ENCODE measurements around the gene IGSF21. TPM values are rescaled to one million over a fixed set of nuclear protein-coding genes. Genes with fewer than 3 reads are reported as not detected.
"Not testable (repeated sequence)": the region's sequence is repeated elsewhere in the genome, so short reads cannot be mapped to it uniquely, and the experiment has no call there.

IGSF21 gene
- total RNA-seq, 2 experiments from 2014 or later: not detected

DNA sequence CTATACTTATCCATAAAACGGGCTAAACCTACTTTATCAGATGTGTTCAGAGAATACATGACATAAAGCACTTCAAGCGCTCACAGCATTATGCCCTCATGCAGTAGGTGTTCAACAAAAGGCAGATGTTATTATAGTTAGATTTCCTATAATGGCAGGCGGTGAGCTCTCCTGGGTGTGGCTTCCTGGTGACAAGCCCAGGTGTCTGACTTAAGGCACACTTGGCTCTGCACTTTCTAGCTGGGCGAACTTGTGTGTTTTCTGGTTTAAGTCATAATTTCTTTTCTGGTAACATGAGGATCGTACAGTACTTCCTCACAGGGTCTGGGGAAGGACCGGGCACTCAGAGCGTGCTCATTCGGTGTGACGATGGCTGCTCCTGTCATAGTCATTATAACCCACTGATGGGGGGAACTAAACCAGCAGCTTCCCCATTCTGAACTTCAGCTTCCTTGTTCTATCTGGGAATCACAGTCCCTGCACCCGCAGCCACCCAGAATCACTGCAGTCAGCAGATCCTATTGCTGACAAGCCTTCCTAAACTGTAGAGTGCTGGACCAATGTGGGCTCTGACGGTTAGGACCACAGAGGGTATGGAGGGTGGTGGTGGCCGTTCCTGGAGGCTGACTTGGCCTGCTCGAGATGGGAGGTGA, 52.8 kb downstream of the IGSF21 start:
- H3K27me3 Mint-ChIP-seq: peaks cover 4% of the 10 kb centered on the region
- CTCF ChIA-PET: no interaction called here

GRCh38 chr1:18161690-18162089, 54.1 kb downstream of the IGSF21 start:
- CTCF ChIA-PET: no interaction called here
- POLR2A ChIA-PET: no interaction called here
- intact Hi-C loops (cut with micrococcal nuclease): no loop called here
- no peak for DNase-seq
- H3K27me3 Mint-ChIP-seq: peaks cover 4% of the 10 kb centered on the region
- H3K4me1 Mint-ChIP-seq (ENCODE audit: low read depth): no peaks in the 10 kb centered on the region
- no peak overlapping the region for H3K4me3 Mint-ChIP-seq
- H3K9me3 Mint-ChIP-seq: no peaks in the 10 kb centered on the region
- H3K27ac Mint-ChIP-seq: no peak overlapping the region
- no peaks in the 10 kb centered on the region for H3K36me3 Mint-ChIP-seq

More for the DNA sequence above, 52.8 kb downstream of the IGSF21 start:
- no peaks in the 10 kb centered on the region for H3K9me3 Mint-ChIP-seq
- intact Hi-C loops (cut with micrococcal nuclease): no loop called here
- H3K4me1 Mint-ChIP-seq (ENCODE audit: low read depth): no peaks in the 10 kb centered on the region
- H3K36me3 Mint-ChIP-seq: no peaks in the 10 kb centered on the region
- no peak for DNase-seq
- POLR2A ChIA-PET: no interaction called here
- H3K27ac Mint-ChIP-seq: no peak overlapping the region
- H3K4me3 Mint-ChIP-seq: no peak overlapping the region

DNA sequence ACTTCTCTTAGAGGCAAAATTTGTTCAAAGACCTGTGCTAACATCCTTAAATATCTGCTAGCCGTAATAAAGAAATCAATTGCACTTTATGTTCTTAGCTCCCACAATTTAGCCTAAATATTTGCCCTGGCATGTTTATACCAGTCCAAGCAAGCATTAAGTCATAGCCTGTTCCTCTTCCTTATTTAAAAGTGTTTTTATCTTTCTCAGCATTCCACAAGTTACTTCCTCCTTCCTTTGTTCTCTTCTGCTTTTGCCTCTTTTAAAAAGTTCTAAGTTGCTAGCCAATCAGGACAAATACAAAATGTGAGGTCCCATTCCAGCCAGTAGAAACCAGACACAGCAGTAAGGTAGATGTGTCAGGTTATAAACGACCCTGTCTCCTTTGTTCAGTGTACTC, 58.0 kb downstream of the IGSF21 start:
- CTCF ChIA-PET, H3K27ac Mint-ChIP-seq, H3K36me3 Mint-ChIP-seq: not testable (repeated sequence)

DNA sequence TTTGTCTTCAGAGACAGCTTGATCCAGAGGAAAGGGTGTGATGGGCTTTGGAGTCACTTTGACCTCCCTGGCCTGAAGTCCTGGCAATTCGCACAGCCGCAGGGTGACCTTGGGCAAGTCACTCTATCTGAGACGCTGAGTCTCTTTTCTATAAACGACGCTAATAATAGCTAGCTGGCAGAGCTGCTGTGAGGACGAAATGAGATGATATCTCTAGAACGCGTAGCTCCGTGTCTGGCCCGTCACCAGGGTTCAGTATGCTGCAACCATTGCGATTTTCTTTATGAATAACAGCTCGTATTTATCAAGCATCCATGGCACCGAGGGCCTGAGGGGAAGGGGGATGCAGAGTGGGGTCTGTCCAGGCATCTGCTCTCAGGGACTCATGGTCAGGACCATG, 58.7 kb downstream of the IGSF21 start:
- DNase-seq: no peak
- Mint-ChIP-seq H3K27ac (no peak overlapping the region), H3K27me3 (peaks cover 2% of the 10 kb centered on the region), H3K4me3 (no peak overlapping the region), H3K36me3 (no peaks in the 10 kb centered on the region), H3K4me1 (ENCODE audit: low read depth) (no peaks in the 10 kb centered on the region), H3K9me3 (no peaks in the 10 kb centered on the region)
- intact Hi-C loops (cut with micrococcal nuclease): no loop called here
- CTCF ChIA-PET: interaction anchor here (0.7 kb wide), 1 partner anchor 195 kb away, joined by 3 read pairs; no protein-coding TSS in a partner anchor
- POLR2A ChIA-PET: no interaction called here

More for the DNA sequence above, 58.0 kb downstream of the IGSF21 start:
- H3K27me3 Mint-ChIP-seq; H3K4me1 Mint-ChIP-seq (ENCODE audit: low read depth); intact Hi-C loops (cut with micrococcal nuclease); DNase-seq; POLR2A ChIA-PET; H3K4me3 Mint-ChIP-seq; H3K9me3 Mint-ChIP-seq: not testable (repeated sequence)

GRCh38 chr1:18166929-18167328, 59.3 kb downstream of the IGSF21 start:
- Mint-ChIP-seq H3K4me1 (ENCODE audit: low read depth) (no peaks in the 10 kb centered on the region), H3K4me3 (no peak overlapping the region), H3K27ac (no peak overlapping the region), H3K9me3 (no peaks in the 10 kb centered on the region), H3K36me3 (no peaks in the 10 kb centered on the region), H3K27me3 (peaks cover 2% of the 10 kb centered on the region)
- intact Hi-C loops (cut with micrococcal nuclease): no loop called here
- CTCF ChIA-PET: no interaction called here
- DNase-seq: no peak
- POLR2A ChIA-PET: no interaction called here

GRCh38 chr1:18170444-18170843, 62.8 kb downstream of the IGSF21 start:
- POLR2A ChIA-PET: no interaction called here
- Mint-ChIP-seq H3K4me3 (no peak overlapping the region), H3K27me3 (peaks cover 8% of the 10 kb centered on the region), H3K9me3 (no peaks in the 10 kb centered on the region), H3K27ac (no peak overlapping the region), H3K36me3 (no peaks in the 10 kb centered on the region), H3K4me1 (ENCODE audit: low read depth) (no peaks in the 10 kb centered on the region)
- intact Hi-C loops (cut with micrococcal nuclease): no loop called here
- CTCF ChIA-PET: no interaction called here
- no peak for DNase-seq

GRCh38 chr1:18174037-18174436, 66.4 kb downstream of the IGSF21 start:
- ChIA-PET POLR2A (no interaction called here), CTCF (no interaction called here)
- no peak overlapping the region for H3K27ac Mint-ChIP-seq
- peaks cover 14% of the 10 kb centered on the region for H3K27me3 Mint-ChIP-seq
- no peaks in the 10 kb centered on the region for H3K36me3 Mint-ChIP-seq
- no peak for DNase-seq
- H3K9me3 Mint-ChIP-seq: no peaks in the 10 kb centered on the region
- H3K4me1 Mint-ChIP-seq (ENCODE audit: low read depth): no peaks in the 10 kb centered on the region
- H3K4me3 Mint-ChIP-seq: no peak overlapping the region
- intact Hi-C loops (cut with micrococcal nuclease): no loop called here

- ChIA-PET POLR2A (no interaction called here), CTCF (no interaction called here)
- Mint-ChIP-seq H3K36me3 (no peaks in the 10 kb centered on the region), H3K9me3 (no peaks in the 10 kb centered on the region), H3K27me3 (peaks cover 18% of the 10 kb centered on the region), H3K4me3 (no peak overlapping the region), H3K27ac (no peak overlapping the region), H3K4me1 (ENCODE audit: low read depth) (no peaks in the 10 kb centered on the region)
- intact Hi-C loops (cut with micrococcal nuclease): no loop called here
- no peak for DNase-seq
These were observed 67.5 kb downstream of the IGSF21 start for GRCh38 chr1:18175051-18175450.

DNA sequence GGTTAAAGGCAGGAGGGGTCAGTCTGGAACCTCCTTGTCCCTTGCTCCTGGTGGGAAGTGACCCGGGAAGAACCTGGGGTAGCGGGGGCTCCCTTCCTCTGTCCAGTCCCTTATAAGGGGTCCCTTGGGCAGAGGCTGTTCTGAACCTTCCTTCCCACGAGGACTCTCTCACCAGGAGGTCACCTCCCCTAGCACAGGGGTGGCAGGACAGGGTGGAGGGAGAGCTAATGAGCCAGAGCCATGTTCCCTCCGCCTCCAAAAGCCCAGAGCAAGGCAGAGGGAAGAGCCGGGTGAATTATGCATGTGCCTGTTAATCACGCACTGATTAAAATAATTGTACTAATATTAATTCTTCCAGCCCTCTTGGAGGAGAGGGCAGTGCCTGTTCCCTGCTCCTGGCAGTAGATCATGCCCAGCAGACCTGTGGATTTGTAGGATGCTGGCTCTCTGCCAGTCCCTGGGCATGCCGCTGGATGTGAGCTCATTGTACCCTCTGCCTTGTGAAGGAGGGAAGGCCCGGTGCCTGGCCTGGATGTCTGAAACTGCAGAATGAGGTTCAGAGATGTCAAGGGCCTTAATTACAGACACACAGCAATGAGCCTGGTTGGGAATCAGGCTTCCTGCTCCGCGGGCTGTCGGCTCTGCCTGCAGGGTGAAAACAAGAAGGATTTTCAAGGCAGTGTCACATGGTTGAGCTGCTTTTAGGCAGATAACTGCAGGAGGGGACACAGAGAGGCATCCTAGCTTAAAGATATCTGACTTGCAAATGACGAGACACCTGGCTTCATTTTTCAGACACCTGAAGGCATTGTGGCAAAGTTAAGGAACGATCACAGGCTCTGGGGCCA, 68.2 kb downstream of the IGSF21 start:
- POLR2A ChIA-PET: no interaction called here
- peaks cover 17% of the 10 kb centered on the region for H3K27me3 Mint-ChIP-seq
- DNase-seq: no peak

DNA sequence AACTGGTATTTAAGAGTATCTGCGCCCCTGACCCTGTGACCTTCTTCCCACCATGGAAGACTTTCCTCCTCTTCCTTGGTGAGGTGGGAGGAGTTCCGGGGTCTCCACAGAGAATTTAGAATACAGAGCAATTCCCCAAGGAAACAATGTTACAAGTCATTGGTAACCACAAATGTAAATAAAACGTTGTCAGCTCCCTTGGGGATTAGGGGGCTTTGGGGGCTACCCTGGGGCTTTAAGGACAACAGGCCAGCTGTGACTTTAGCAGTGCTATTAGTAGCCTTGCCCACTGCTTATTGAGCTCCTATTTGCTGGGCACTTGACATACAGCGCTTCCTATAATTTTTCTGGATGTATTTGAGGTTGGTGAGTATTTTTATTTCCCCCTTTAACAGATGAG, 69.0 kb downstream of the IGSF21 start:
- intact Hi-C loops (cut with micrococcal nuclease): no loop called here
- H3K27ac Mint-ChIP-seq: no peak overlapping the region
- peaks cover 16% of the 10 kb centered on the region for H3K27me3 Mint-ChIP-seq
- no peaks in the 10 kb centered on the region for H3K4me1 Mint-ChIP-seq (ENCODE audit: low read depth)
- no peaks in the 10 kb centered on the region for H3K36me3 Mint-ChIP-seq
- POLR2A ChIA-PET: no interaction called here
- H3K9me3 Mint-ChIP-seq: no peaks in the 10 kb centered on the region
- H3K4me3 Mint-ChIP-seq: no peak overlapping the region
- CTCF ChIA-PET: no interaction called here
- DNase-seq: no peak

More for the DNA sequence above, 68.2 kb downstream of the IGSF21 start:
- no peaks in the 10 kb centered on the region for H3K9me3 Mint-ChIP-seq
- H3K4me3 Mint-ChIP-seq: no peak overlapping the region
- no peaks in the 10 kb centered on the region for H3K36me3 Mint-ChIP-seq
- intact Hi-C loops (cut with micrococcal nuclease): no loop called here
- CTCF ChIA-PET: no interaction called here
- no peaks in the 10 kb centered on the region for H3K4me1 Mint-ChIP-seq (ENCODE audit: low read depth)
- no peak overlapping the region for H3K27ac Mint-ChIP-seq

GRCh38 chr1:18178111-18178510, 70.5 kb downstream of the IGSF21 start:
- H3K36me3 Mint-ChIP-seq: no peaks in the 10 kb centered on the region
- intact Hi-C loops (cut with micrococcal nuclease): no loop called here
- H3K4me1 Mint-ChIP-seq (ENCODE audit: low read depth): no peaks in the 10 kb centered on the region
- no peak overlapping the region for H3K27ac Mint-ChIP-seq
- H3K4me3 Mint-ChIP-seq: no peak overlapping the region
- ChIA-PET POLR2A (no interaction called here), CTCF (no interaction called here)
- peaks cover 16% of the 10 kb centered on the region for H3K27me3 Mint-ChIP-seq
- no peak for DNase-seq
- H3K9me3 Mint-ChIP-seq: no peaks in the 10 kb centered on the region

- H3K27me3 Mint-ChIP-seq: peaks cover 18% of the 10 kb centered on the region
- H3K4me1 Mint-ChIP-seq (ENCODE audit: low read depth): no peaks in the 10 kb centered on the region
- no peaks in the 10 kb centered on the region for H3K9me3 Mint-ChIP-seq
- H3K36me3 Mint-ChIP-seq: no peaks in the 10 kb centered on the region
- ChIA-PET POLR2A (no interaction called here), CTCF (no interaction called here)
- H3K27ac Mint-ChIP-seq: no peak overlapping the region
- no peak for DNase-seq
- intact Hi-C loops (cut with micrococcal nuclease): no loop called here
- no peak overlapping the region for H3K4me3 Mint-ChIP-seq
These were observed 71.4 kb downstream of the IGSF21 start for GRCh38 chr1:18179009-18179408.

All from activated CD4-positive, alpha-beta memory T cell treated with anti-CD3 and anti-CD28 coated beads for 36 hours (primary cell).